ENCODE results near the gene PRKCI. TPM values are rescaled to one million over a fixed set of nuclear protein-coding genes. Genes with fewer than 3 reads are reported as not detected.
"Not testable (repeated sequence)": the region's sequence is repeated elsewhere in the genome, so short reads cannot be mapped to it uniquely, and the experiment has no call there.

Gene PRKCI
- total RNA-seq, 1 experiment from 2014 or later = 43.7 TPM

GRCh38 chr3:170180908-170181885, 41.0 kb upstream of the PRKCI start, which contains the start of gene PHC3:
TSS of gene PHC3 (minus strand) at chr3:170181733. CDS start at chr3:170181715, 18 bp downstream.
- H3K9me3 ChIP-seq (ENCODE audit: control insufficient read depth, insufficient read depth, low read depth, low read length) = no peaks in the 10 kb centered on the region
- in situ Hi-C loops (cut with HindIII; ENCODE audit: low pct_unique_long_range_greater_than_20kb, low sequenced_read_pairs) = no loop called here
- peak within 1 kb of the TSS; percentile 76 to 93 for H3K4me3 ChIP-seq (ENCODE audit: low read depth in 2 of 2, low read length in 2 of 2)
- ChIA-PET POLR2A (interaction anchor here (0.6 kb wide), 1 partner anchor 10 kb away, joined by 4 read pairs; no protein-coding TSS in a partner anchor), CTCF (no interaction called here)
- peak within 1 kb of the TSS; percentile 75 for H3K27ac ChIP-seq (ENCODE audit: low read length)
- no TSS peak for BruUV-seq (replicated peaks)
- peak; percentile 92 for ATAC-seq
- H3K27me3 ChIP-seq (ENCODE audit: control insufficient read depth, insufficient read depth, low read length) = no peaks in the 10 kb centered on the region
- H3K36me3 ChIP-seq (ENCODE audit: control insufficient read depth, insufficient read depth, low read length) = peaks cover 14% of the 10 kb centered on the region
- peaks cover 6% of the 10 kb centered on the region for H3K4me1 ChIP-seq (ENCODE audit: control insufficient read depth, insufficient read depth, low read length)
- peak; percentile 52 for DNase-seq (ENCODE audit: low read depth, low spot score)
- TF ChIP-seq REST (IDR thresholded peaks at IDR 0.05; ENCODE audit: insufficient read depth in 1 of 2, low read depth in 2 of 2, low read length in 1 of 2) (no peak), CTCF (IDR thresholded peaks at IDR 0.05) (no peak; the same call in 1 of the 2 replicates), POLR2AphosphoS5 (IDR thresholded peaks at IDR 0.05; ENCODE audit: low read depth, low read length) (peak; percentile 96), TCF7L2 (IDR thresholded peaks at IDR 0.05; ENCODE audit: low read depth, low read length) (no peak), SIN3A (IDR thresholded peaks at IDR 0.05; ENCODE audit: borderline replicate concordance, insufficient read depth, low read depth, low read length) (peak; percentile 71; the same call in 1 of the 2 replicates)
- intact Hi-C loops (cut with micrococcal nuclease; ENCODE audit: unreplicated experiment) = no loop called here

- Histone ChIP-seq H3K36me3 (ENCODE audit: control insufficient read depth, insufficient read depth, low read length) (no peaks in the 10 kb centered on the region), H3K4me3 (ENCODE audit: low read depth in 2 of 2, low read length in 2 of 2) (no peak overlapping the region; a peak in 1 of 4 replicates), H3K4me1 (ENCODE audit: control insufficient read depth, insufficient read depth, low read length) (no peaks in the 10 kb centered on the region), H3K27ac (ENCODE audit: low read length) (no peak overlapping the region), H3K27me3 (ENCODE audit: control insufficient read depth, insufficient read depth, low read length) (no peaks in the 10 kb centered on the region; the same call in 1 of the 2 replicates), H3K9me3 (ENCODE audit: control insufficient read depth, insufficient read depth, low read depth, low read length) (no peaks in the 10 kb centered on the region)
- DNase-seq (ENCODE audit: low read depth, low spot score) (no peak), ATAC-seq (peak; percentile 71)
- in situ Hi-C loops (cut with HindIII; ENCODE audit: low pct_unique_long_range_greater_than_20kb, low sequenced_read_pairs) (no loop called here), intact Hi-C loops (cut with micrococcal nuclease; ENCODE audit: unreplicated experiment) (no loop called here)
- BruUV-seq (replicated peaks) = no TSS peak
- TF ChIP-seq POLR2AphosphoS5 (IDR thresholded peaks at IDR 0.05; ENCODE audit: low read depth, low read length) = no peak
- no peak for TF ChIP-seq REST (IDR thresholded peaks at IDR 0.05; ENCODE audit: insufficient read depth in 1 of 2, low read depth in 2 of 2, low read length in 1 of 2)
- TF ChIP-seq SIN3A (IDR thresholded peaks at IDR 0.05; ENCODE audit: borderline replicate concordance, insufficient read depth, low read depth, low read length) = no peak
- TF ChIP-seq CTCF (IDR thresholded peaks at IDR 0.05) = peak; percentile 71
- TF ChIP-seq TCF7L2 (IDR thresholded peaks at IDR 0.05; ENCODE audit: low read depth, low read length) = no peak
- ChIA-PET POLR2A (no interaction called here), CTCF (interaction anchor here (0.6 to 1.4 kb wide), 3 partner anchors 12 to 342 kb away, joined by 3 to 4 read pairs (median 3); no protein-coding TSS in a partner anchor)
These were observed 32.6 kb upstream of the PRKCI start for GRCh38 chr3:170189398-170190256.

- H3K27ac ChIP-seq (ENCODE audit: low read length); H3K4me1 ChIP-seq (ENCODE audit: control insufficient read depth, insufficient read depth, low read length); H3K4me3 ChIP-seq (ENCODE audit: low read depth in 2 of 2, low read length in 2 of 2); H3K9me3 ChIP-seq (ENCODE audit: control insufficient read depth, insufficient read depth, low read depth, low read length); ATAC-seq; H3K27me3 ChIP-seq (ENCODE audit: control insufficient read depth, insufficient read depth, low read length); POLR2A ChIA-PET; intact Hi-C loops (cut with micrococcal nuclease; ENCODE audit: unreplicated experiment); in situ Hi-C loops (cut with HindIII; ENCODE audit: low pct_unique_long_range_greater_than_20kb, low sequenced_read_pairs); DNase-seq (ENCODE audit: low read depth, low spot score); BruUV-seq (replicated peaks); H3K36me3 ChIP-seq (ENCODE audit: control insufficient read depth, insufficient read depth, low read length); CTCF ChIA-PET: not testable (repeated sequence)
These were observed 26.5 kb upstream of the PRKCI start for GRCh38 chr3:170195759-170196158.
